Gastrocnemius medialis (tissue), 4 donors: Measurements from ENCODE around the gene MUSK. TPM values are rescaled to one million over a fixed set of nuclear protein-coding genes. Genes with fewer than 3 reads are reported as not detected.
"Not testable (repeated sequence)": the region's sequence is repeated elsewhere in the genome, so short reads cannot be mapped to it uniquely, and the experiment has no call there.

ENCODE experiments used
- ATAC-seq, 2 donors: fragments of 150-250 bp; one replicate each; pipeline ENCODE4 v1.9.1; 2016
- DNase-seq, 2 donors: peaks; one replicate each; pipeline ENCODE4 v3.0.0-alpha.2; 2019
- H3K27ac ChIP-seq, 4 donors: fragments of 200-600 bp; sonication (generic); 1 replicate in 1 of 4; 2 replicates in 3 of 4; pipeline ENCODE4 v1.5.1; 2016 to 2018; ENCODE audit warnings: mild to moderate bottlenecking in 2 of 4, moderate library complexity in 1 of 4
- H3K27me3 ChIP-seq, 3 donors: fragments of 200-600 bp; sonication (generic) in 2 of 3; 1 replicate in 1 of 3; 2 replicates in 2 of 3; pipeline versions ENCODE4 v1.5.1 to v1.6.0; 2016 to 2019; ENCODE audit warnings: mild to moderate bottlenecking in 1 of 3, moderate library complexity in 1 of 3
- H3K36me3 ChIP-seq, 2 donors: fragments of 200-600 bp; sonication (generic) in 1 of 2; one replicate each; pipeline ENCODE4 v1.5.1; 2017 to 2018
- H3K4me1 ChIP-seq, 2 donors: fragments of 200-600 bp; sonication (generic) in 1 of 2; one replicate each; pipeline ENCODE4 v1.5.1; 2016 to 2017; ENCODE audit warnings: mild to moderate bottlenecking in 2 of 2
- H3K4me3 ChIP-seq, 4 donors: fragments of 200-600 bp; sonication (generic) in 3 of 4; 1 replicate in 1 of 4; 2 replicates in 3 of 4; pipeline ENCODE4 v1.5.1; 2016 to 2019; ENCODE audit warnings: mild to moderate bottlenecking in 2 of 4
- H3K9me3 ChIP-seq, 3 donors: fragments of 200-600 bp; sonication (generic) in 2 of 3; 1 replicate in 1 of 3; 2 replicates in 2 of 3; pipeline ENCODE4 v1.5.1; 2016 to 2019
- CTCF ChIP-seq, 5 experiments: fragments of 450-650 bp in 3 of 5; fragments of 200-600 bp in 2 of 5; sonication (generic) in 2 of 5; IDR thresholded peaks in 4 of 5; conservative IDR thresholded peaks in 1 of 5; 1 replicate in 4 of 5; 2 replicates in 1 of 5; pipeline ENCODE4 v1.5.1; 2016 to 2019; ENCODE audit warnings: antibody characterized with exemption in 5 of 5, mild to moderate bottlenecking in 3 of 5, moderate library complexity in 3 of 5
- POLR2A ChIP-seq, 2 donors: fragments of 450-650 bp; IDR thresholded peaks; one replicate each; pipeline ENCODE4 v1.6.1; 2017; ENCODE audit warnings: antibody characterized with exemption in 2 of 2, mild to moderate bottlenecking in 2 of 2, moderate library complexity in 2 of 2
- in situ Hi-C, 4 donors: fragments of 200-750 bp; cut with MboI; loops; one replicate each; pipeline versions ENCODE4 v1.15.0 to v1.8.0; 2017; ENCODE audit warnings: low sequenced_read_pairs in 4 of 4
- intact Hi-C: fragments of 100-400 bp; cut with DNase I; formaldehyde crosslinking; loops from one replicate; pipeline ENCODE4 v1.15.1; 2023; ENCODE audit warnings: low total_unique reads
- total RNA-seq, 4 donors: library from RNA; depleted of rRNA; stranded (reverse); fragments of >200 nt; gene quantifications; one replicate each; pipeline versions ENCODE4 v1.1.0 to v1.2.3, GENCODE V29; 2016

MUSK gene
- total RNA-seq, 4 donors from 2014 or later: 10.2 to 47.5 (median 27.1) TPM

DNA sequence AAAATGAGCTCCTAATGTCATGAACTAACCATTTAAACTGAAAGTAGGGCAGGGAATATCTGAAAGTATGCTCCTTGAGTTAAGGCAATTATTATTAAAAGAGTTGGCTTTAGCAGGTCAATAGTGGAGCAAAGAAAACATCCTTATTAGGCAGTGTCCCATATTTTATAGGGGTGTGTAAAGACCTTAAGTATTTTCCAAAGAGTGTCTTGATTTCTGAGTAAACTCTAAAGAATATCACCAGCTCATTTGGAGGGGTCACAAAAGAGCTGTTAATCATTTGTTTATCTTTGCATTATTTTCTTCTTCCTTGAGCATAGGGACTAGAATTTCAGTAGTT lies 109.3 kb downstream of the MUSK start:
- Histone ChIP-seq H3K4me1 (no peaks in the 10 kb centered on the region), H3K4me3 (no peak overlapping the region), H3K36me3 (no peaks in the 10 kb centered on the region), H3K27me3 (no peaks in the 10 kb centered on the region), H3K9me3 (no peaks in the 10 kb centered on the region), H3K27ac (no peak overlapping the region)
- ATAC-seq: no peak
- intact Hi-C loops: no loop called here
- TF ChIP-seq CTCF (IDR thresholded peaks at IDR 0.05 in 4 of 5, conservative IDR thresholded peaks at IDR 0.05 in 1 of 5): no peak
- TF ChIP-seq POLR2A (IDR thresholded peaks at IDR 0.05): no peak
- DNase-seq: no peak
- in situ Hi-C loops: no loop called here

DNA sequence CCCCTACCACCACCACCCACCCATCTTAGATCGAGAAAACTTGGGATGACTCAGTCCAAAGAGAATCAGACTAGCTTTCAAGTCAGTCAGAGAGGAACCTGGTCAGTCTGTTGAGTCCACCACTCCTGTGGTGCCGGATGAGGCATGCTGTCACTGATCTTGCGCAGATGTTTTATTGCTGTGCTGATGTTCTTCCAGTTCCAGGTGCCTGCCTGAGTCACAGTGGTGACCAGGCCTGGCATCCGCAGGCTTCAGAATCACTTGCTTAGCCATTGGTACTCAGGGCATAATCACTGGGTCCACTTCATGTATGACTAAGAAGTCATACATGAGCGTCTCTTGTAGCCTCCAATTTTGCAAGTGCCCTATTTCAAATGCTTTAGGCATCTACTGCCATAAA lies 114.1 kb downstream of the MUSK start:
- DNase-seq: no peak
- in situ Hi-C loops (no loop called here), intact Hi-C loops (no loop called here)
- TF ChIP-seq POLR2A (IDR thresholded peaks at IDR 0.05) (no peak), CTCF (IDR thresholded peaks at IDR 0.05 in 4 of 5, conservative IDR thresholded peaks at IDR 0.05 in 1 of 5) (no peak)
- Histone ChIP-seq H3K4me3 (no peak overlapping the region), H3K27ac (no peak overlapping the region), H3K27me3 (no peaks in the 10 kb centered on the region), H3K4me1 (no peaks in the 10 kb centered on the region), H3K9me3 (no peaks in the 10 kb centered on the region), H3K36me3 (no peaks in the 10 kb centered on the region)
- ATAC-seq: no peak

GRCh38 chr9:110784309-110784708 lies 115.7 kb downstream of the MUSK start:
- H3K9me3 ChIP-seq: no peaks in the 10 kb centered on the region
- H3K27me3 ChIP-seq: no peaks in the 10 kb centered on the region
- no peak overlapping the region for H3K27ac ChIP-seq
- intact Hi-C loops: no loop called here
- no peaks in the 10 kb centered on the region for H3K36me3 ChIP-seq
- in situ Hi-C loops: no loop called here
- H3K4me3 ChIP-seq: no peak overlapping the region
- TF ChIP-seq CTCF (IDR thresholded peaks at IDR 0.05 in 4 of 5, conservative IDR thresholded peaks at IDR 0.05 in 1 of 5) (no peak), POLR2A (IDR thresholded peaks at IDR 0.05) (no peak)
- no peaks in the 10 kb centered on the region for H3K4me1 ChIP-seq
- ATAC-seq (no peak), DNase-seq (no peak)

- Histone ChIP-seq H3K36me3 (no peaks in the 10 kb centered on the region), H3K4me1 (no peaks in the 10 kb centered on the region), H3K27me3 (no peaks in the 10 kb centered on the region), H3K4me3 (no peak overlapping the region), H3K27ac (no peak overlapping the region), H3K9me3 (no peaks in the 10 kb centered on the region)
- DNase-seq (no peak), ATAC-seq (no peak)
- in situ Hi-C loops (no loop called here), intact Hi-C loops (no loop called here)
- TF ChIP-seq POLR2A (IDR thresholded peaks at IDR 0.05) (no peak), CTCF (IDR thresholded peaks at IDR 0.05 in 4 of 5, conservative IDR thresholded peaks at IDR 0.05 in 1 of 5) (no peak)
Observed at GRCh38 chr9:110785166-110785565, 116.6 kb downstream of the MUSK start.

- ATAC-seq, DNase-seq, H3K4me3 ChIP-seq, intact Hi-C loops, in situ Hi-C loops, H3K27ac ChIP-seq, H3K9me3 ChIP-seq, H3K36me3 ChIP-seq, H3K27me3 ChIP-seq, H3K4me1 ChIP-seq: not testable (repeated sequence)
Observed at GRCh38 chr9:110788396-110788795, 119.8 kb downstream of the MUSK start.
